Measurements from ENCODE around the gene MEG3.

The MEG3 gene

DNA sequence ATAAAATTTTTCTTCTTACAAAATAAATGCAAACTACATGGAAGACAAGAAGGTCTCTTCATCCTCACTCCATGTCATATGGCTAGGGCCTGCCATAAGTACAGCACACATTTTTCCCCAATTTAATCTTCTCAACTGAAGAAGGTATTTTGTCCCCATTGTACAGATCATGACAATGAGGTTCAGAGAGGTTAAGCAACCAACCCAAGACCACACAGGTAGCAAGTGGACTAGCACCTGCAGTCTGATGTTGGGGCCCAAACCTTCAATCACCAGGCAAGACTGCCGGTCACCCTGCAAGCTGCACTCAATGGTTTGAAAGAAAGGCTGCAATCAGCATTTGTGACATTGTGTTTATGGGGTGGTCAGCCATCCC lies 6.5 kb upstream of the MEG3 start:
- Histone ChIP-seq H3K27ac (no peak overlapping the region), H3K9ac (no peak overlapping the region), H4K20me1 (ENCODE audit: insufficient read depth) (no peaks in the 10 kb centered on the region), H3K4me3 (IDR thresholded peaks at IDR 0.05; ENCODE audit: insufficient read depth, low read depth, low read length) (no peak overlapping the region), H3K36me3 (ENCODE audit: insufficient read depth) (no peaks in the 10 kb centered on the region), H3K27me3 (ENCODE audit: insufficient read depth, low read depth) (peaks cover 2% of the 10 kb centered on the region; the same call in 1 of the 2 replicates), H3K79me2 (ENCODE audit: insufficient read depth, low read depth) (no peaks in the 10 kb centered on the region), H3K4me1 (ENCODE audit: low read depth, poor library complexity, severe bottlenecking) (no peaks in the 10 kb centered on the region), H2AFZ (ENCODE audit: low read depth) (no peak overlapping the region), H3K4me2 (no peak overlapping the region)
- TF ChIP-seq, protein P1, sequence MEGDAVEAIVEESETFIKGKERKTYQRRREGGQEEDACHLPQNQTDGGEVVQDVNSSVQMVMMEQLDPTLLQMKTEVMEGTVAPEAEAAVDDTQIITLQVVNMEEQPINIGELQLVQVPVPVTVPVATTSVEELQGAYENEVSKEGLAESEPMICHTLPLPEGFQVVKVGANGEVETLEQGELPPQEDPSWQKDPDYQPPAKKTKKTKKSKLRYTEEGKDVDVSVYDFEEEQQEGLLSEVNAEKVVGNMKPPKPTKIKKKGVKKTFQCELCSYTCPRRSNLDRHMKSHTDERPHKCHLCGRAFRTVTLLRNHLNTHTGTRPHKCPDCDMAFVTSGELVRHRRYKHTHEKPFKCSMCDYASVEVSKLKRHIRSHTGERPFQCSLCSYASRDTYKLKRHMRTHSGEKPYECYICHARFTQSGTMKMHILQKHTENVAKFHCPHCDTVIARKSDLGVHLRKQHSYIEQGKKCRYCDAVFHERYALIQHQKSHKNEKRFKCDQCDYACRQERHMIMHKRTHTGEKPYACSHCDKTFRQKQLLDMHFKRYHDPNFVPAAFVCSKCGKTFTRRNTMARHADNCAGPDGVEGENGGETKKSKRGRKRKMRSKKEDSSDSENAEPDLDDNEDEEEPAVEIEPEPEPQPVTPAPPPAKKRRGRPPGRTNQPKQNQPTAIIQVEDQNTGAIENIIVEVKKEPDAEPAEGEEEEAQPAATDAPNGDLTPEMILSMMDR (conservative IDR thresholded peaks at IDR 0.05; ENCODE audit: low read depth, low read length) = no peak

DNA sequence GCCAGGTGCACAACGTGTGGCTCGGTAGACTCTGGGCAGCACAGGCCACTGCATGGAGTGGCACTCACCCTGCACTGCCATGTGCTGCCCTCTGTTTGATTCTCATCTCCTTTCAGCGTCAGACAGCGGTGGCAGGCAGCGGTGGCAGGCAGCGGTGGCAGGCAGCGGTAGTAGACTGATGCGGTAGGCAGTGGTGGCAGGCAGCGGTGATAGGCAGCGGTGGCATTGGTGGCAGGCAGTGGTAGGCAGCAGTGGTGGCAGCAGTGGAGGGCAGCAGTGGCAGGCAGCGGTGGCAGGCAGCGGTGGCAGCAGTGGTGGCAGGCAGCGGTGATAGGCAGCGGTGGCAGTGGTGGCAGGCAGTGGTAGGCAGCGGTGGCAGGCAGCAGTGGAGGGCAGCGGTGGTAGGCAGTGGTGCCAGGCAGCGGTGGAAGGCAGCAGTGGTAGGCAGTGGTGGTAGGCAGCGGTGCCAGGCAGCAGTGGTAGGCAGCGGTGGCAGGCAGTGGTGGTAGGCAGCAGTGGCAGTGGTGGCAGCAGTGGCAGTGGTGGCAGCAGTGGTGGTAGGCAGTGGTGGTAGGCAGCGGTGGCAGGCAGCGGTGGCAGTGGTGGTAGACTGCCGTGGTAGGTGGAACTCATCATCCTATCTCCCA lies 6.0 kb upstream of the MEG3 start:
- Histone ChIP-seq H3K4me1 (ENCODE audit: low read depth, poor library complexity, severe bottlenecking) (no peaks in the 10 kb centered on the region), H3K27me3 (ENCODE audit: insufficient read depth, low read depth) (peaks cover 2% of the 10 kb centered on the region; the same call in 1 of the 2 replicates), H3K4me2 (no peak overlapping the region), H3K79me2 (ENCODE audit: insufficient read depth, low read depth) (no peaks in the 10 kb centered on the region), H3K27ac (no peak overlapping the region), H4K20me1 (ENCODE audit: insufficient read depth) (no peaks in the 10 kb centered on the region), H3K4me3 (IDR thresholded peaks at IDR 0.05; ENCODE audit: insufficient read depth, low read depth, low read length) (no peak overlapping the region), H2AFZ (ENCODE audit: low read depth) (no peak overlapping the region), H3K36me3 (ENCODE audit: insufficient read depth) (no peaks in the 10 kb centered on the region), H3K9ac (no peak overlapping the region)
- TF ChIP-seq, protein P1 (conservative IDR thresholded peaks at IDR 0.05; ENCODE audit: low read depth, low read length) = no peak

DNA sequence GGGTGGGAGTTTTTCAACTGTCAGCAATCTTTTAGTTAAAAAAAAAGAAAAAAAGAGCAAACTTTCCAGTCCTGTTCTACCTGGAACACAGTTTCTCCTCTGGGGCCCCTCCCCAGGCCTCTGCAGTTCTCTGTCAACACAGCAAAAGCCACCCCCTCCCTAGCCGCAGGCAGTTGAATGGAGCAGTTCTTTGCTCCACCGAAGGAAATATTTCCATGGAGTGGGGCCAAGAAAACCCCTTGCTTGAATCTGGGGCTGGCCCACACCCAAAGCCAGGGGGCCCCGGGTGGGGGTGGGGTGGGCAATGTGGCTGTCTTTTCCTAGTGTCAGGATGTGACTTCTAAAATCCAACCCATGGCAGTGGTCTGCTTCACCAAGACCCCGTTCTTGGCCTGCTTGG lies 5.0 kb upstream of the MEG3 start:
- TF ChIP-seq, protein P1 (conservative IDR thresholded peaks at IDR 0.05; ENCODE audit: low read depth, low read length) = no peak
- no peaks in the 10 kb centered on the region for H3K4me1 ChIP-seq (ENCODE audit: low read depth, poor library complexity, severe bottlenecking)
- H3K27me3 ChIP-seq (ENCODE audit: insufficient read depth, low read depth) = peaks cover 2% of the 10 kb centered on the region; the same call in 1 of the 2 replicates
- no peak overlapping the region for H3K4me2 ChIP-seq
- no peaks in the 10 kb centered on the region for H3K36me3 ChIP-seq (ENCODE audit: insufficient read depth)
- H3K79me2 ChIP-seq (ENCODE audit: insufficient read depth, low read depth) = no peaks in the 10 kb centered on the region
- no peak overlapping the region for H2AFZ ChIP-seq (ENCODE audit: low read depth)
- H3K27ac ChIP-seq = no peak overlapping the region
- H4K20me1 ChIP-seq (ENCODE audit: insufficient read depth) = no peaks in the 10 kb centered on the region
- no peak overlapping the region for H3K4me3 ChIP-seq (IDR thresholded peaks at IDR 0.05; ENCODE audit: insufficient read depth, low read depth, low read length)
- no peak overlapping the region for H3K9ac ChIP-seq

DNA sequence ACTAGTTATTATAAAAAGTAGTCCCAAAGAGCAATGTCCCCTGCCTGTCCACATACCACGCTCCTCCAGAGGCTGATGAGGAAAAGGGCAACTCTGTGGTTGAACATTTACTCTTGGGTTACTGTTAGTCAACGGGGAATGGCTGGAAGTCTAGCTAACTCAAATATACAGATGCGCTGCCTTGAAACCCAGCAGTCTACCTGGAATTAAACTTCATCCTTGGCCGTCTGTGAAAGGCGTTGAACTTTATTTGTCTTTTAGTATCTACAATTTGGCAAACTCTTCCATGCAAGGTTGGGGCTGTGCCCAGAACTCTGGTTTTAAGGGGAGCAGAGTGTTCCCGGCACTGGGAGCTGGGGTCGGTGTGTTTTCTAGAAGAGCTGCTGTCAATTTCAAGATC lies 3.9 kb upstream of the MEG3 start:
- Histone ChIP-seq H3K4me3 (IDR thresholded peaks at IDR 0.05; ENCODE audit: insufficient read depth, low read depth, low read length) (no peak overlapping the region), H3K79me2 (ENCODE audit: insufficient read depth, low read depth) (no peaks in the 10 kb centered on the region), H3K9ac (no peak overlapping the region), H2AFZ (ENCODE audit: low read depth) (no peak overlapping the region), H3K27me3 (ENCODE audit: insufficient read depth, low read depth) (no peaks in the 10 kb centered on the region), H3K36me3 (ENCODE audit: insufficient read depth) (no peaks in the 10 kb centered on the region), H3K4me2 (no peak overlapping the region), H4K20me1 (ENCODE audit: insufficient read depth) (no peaks in the 10 kb centered on the region), H3K27ac (no peak overlapping the region), H3K4me1 (ENCODE audit: low read depth, poor library complexity, severe bottlenecking) (no peaks in the 10 kb centered on the region)
- TF ChIP-seq, protein P1 (conservative IDR thresholded peaks at IDR 0.05; ENCODE audit: low read depth, low read length) = no peak
